SK-N-DZ (cell line): ENCODE results near the gene MAP3K12.
"Not testable (repeated sequence)": the region's sequence is repeated elsewhere in the genome, so short reads cannot be mapped to it uniquely, and the experiment has no call there.

ENCODE experiments used
- DNase-seq: peaks from one replicate; pipeline ENCODE4 v3.0.0-alpha.2; 2015; ENCODE audit warnings: low spot score

Gene MAP3K12

GRCh38 chr12:53468282-53468681, 31.0 kb downstream of the MAP3K12 start:
- DNase-seq: no peak

DNA sequence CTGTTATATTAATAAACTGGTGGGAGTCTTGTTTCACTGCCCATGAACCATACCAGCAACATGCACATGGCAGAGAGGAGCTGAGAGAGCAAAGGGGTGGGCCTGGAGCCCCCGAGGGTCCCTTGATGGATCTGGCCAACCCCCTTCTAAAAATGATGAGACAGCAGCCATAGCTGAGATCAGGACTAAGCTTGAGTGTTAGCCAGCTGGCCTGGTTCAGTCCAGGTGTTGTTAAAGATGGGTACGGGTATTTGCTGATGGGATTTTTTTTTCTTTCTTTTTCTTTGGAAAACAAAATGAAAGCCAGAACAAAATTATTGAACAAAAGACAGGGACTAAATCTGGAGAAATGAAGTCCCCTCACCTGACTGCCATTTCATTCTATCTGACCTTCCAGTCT, 31.4 kb downstream of the MAP3K12 start:
- DNase-seq: no peak

DNA sequence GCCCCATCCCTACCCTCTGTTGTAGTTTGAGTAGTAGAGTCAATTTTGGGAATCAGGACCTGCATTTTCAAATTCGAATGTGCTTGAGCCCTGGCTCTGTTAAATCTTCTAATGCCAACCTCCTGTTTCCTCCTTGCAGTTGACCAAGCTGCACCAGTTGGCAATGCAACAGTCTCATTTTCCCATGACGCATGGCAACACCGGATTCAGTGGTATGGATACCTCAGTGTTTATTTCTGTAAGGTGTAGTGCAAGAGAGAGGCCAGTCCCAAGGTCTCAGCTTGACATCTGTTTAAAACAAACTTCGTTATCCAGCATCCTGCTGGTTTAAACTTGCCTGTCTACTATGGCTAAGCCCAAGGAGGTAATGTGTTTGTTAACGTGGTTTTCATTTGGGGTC, 32.2 kb downstream of the MAP3K12 start:
- DNase-seq: no peak

- no peak for DNase-seq
These were observed 32.6 kb downstream of the MAP3K12 start for GRCh38 chr12:53466640-53467039.

- DNase-seq: no peak
These were observed 33.6 kb downstream of the MAP3K12 start for GRCh38 chr12:53465679-53466078.

DNA sequence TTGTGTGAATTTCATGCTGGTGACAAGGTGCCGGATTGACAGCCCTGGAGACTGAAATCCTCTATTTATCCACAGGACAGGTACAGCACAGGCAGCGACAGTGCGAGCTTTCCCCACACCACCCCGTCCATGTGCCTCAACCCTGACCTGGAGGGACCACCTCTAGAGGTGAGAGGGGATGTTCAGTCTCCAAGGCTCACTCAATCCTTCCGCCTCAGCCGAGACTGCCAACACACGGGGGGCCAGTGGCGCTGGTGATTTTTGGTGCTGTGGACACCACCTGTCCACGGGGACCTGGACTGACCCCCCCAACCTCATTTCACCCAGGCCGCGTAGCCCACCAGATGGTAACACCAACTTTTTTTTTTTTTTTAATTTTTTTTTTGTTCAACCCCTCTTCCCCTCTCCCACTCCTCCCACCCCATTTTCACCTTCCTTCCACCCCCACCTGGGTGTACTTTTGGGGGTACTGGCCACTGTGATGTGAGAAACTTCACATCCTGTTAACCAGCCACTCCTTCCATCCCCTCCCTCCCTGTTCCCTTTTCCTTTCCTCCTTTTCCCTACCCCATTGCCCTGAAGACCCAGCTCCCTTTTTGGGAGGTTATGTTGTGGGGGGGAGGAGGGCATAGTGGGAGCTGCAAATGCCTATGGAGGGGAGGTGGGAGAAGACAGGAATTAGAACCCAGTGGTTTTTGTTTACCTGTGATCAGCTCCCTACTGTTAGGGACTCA, 34.4 kb downstream of the MAP3K12 start:
- DNase-seq: no peak

- no peak for DNase-seq
These were observed 35.3 kb downstream of the MAP3K12 start for GRCh38 chr12:53463802-53464560.

GRCh38 chr12:53462935-53463334, 36.3 kb downstream of the MAP3K12 start:
- no peak for DNase-seq

DNA sequence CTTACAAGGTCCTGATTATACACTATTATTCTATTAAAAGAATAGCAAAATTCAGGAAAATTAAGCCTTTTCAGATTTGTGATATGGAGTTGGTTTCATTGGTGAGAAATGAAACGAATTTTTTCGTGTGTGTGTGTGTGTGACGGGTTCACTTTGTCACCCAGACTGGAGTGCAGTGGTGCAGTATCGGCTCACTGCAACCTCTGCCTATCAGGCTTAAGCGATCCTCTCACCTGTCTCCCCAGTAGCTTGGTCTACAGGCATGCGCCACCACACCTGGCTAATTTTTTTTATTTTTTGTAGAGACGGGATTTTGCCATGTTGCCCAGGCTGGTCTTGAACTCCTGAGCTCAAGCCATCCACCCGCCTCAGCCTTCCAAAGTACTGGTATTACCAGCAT, 37.7 kb downstream of the MAP3K12 start:
- no peak for DNase-seq

GRCh38 chr12:53461059-53461458, 38.2 kb downstream of the MAP3K12 start:
- no peak for DNase-seq

DNA sequence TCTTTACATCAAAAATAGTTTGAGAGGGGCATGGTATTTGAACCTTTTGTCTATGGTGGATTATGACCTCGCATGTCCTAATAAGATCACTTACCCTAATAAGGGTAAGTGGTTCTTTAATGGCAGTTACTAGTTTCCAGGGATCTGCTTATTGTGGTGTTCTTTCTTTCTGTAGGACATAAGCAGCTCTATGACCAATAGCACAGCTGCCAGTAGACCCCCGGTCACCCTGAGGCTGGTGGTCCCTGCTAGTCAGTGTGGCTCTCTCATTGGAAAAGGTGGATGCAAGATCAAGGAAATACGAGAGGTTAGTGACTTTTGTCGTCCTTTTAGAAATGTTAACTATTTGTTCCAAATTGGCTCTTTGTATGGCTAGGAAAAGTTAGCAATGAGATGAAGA, 40.2 kb downstream of the MAP3K12 start:
- DNase-seq: no peak

DNA sequence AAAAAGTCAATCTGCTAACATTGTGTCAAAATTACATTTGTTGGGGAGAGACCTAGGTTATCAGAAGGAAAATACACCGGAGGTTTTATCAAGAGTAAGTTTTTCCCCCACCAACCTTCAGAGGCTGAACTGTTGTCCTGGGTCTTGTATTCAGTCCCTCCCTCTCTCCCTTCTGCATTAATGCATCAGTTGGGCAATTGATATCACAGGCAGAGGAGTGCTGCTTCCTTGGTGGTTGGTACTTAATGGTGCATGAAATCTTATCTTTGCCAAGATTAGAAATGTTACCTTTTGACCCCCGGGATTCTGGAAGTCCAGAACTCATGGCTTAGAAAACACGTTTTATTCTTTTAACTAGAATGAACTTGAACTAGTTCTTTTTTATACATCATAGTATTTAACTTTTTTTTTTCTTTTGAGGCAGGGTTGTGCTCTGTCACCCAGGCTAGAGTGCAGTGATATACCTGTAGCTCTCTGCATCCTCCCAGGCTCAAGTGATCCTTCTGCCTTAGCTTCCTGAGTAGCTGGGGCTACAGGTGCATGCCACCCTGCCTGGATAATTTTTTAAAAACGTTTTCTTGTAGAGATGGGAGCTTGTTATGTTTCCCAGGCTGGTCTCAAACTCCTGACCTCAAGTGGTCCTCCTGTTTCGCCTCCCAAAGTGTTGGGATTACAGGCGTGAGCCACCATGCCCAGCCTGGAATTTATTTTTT, 42.4 kb downstream of the MAP3K12 start:
- DNase-seq: no peak

DNA sequence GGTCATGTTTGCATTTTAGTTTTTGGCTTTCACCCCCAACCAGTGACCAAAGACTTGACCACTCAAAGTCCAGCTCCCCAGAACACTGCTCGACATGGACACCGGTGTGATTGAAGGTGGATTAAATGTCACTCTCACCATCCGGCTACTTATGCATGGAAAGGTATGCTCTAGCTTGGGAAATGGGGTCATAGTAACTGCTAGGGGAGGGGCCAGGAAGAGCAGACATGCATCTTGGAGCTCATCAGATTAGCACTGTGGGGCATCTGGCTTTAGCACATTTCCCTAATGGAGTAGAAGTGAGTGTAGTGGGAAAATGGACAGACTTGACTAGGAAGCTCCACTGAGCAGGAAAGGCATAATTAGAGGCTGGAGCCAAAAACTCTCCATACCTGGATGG, 44.6 kb downstream of the MAP3K12 start:
- peak; percentile 74 for DNase-seq

DNA sequence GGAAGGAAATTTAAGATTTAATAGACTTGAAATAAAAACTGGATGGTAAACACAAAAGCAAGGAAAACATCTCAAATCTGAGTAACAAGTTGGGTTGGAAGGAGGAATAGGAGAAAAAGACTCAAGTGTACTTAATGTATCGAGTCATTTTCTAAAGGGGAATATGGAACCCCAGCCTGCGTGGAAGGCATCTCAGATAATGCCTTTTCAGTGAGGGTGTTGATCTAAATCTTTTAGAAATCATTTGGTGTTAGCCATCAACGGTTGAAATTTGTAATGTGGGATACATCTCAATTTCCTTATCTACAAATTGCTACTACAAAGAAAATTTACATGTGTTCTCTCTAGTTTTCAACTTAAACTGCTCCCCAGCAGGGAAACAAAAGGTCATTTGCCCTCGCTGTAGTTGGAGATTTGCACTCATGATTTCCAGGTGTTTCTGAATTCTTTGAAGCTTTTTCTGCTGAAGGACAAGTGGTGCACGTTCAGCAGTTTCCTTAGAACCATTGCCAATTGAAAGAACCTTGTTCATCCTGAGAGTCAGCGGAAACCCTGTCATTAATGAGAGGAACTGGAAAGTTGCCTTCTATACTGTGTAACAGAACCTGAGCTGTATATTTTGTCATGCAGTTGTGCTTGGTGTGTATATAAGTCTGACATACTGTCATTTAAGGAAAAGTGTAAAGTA, 45.2 kb downstream of the MAP3K12 start:
- no peak for DNase-seq

DNA sequence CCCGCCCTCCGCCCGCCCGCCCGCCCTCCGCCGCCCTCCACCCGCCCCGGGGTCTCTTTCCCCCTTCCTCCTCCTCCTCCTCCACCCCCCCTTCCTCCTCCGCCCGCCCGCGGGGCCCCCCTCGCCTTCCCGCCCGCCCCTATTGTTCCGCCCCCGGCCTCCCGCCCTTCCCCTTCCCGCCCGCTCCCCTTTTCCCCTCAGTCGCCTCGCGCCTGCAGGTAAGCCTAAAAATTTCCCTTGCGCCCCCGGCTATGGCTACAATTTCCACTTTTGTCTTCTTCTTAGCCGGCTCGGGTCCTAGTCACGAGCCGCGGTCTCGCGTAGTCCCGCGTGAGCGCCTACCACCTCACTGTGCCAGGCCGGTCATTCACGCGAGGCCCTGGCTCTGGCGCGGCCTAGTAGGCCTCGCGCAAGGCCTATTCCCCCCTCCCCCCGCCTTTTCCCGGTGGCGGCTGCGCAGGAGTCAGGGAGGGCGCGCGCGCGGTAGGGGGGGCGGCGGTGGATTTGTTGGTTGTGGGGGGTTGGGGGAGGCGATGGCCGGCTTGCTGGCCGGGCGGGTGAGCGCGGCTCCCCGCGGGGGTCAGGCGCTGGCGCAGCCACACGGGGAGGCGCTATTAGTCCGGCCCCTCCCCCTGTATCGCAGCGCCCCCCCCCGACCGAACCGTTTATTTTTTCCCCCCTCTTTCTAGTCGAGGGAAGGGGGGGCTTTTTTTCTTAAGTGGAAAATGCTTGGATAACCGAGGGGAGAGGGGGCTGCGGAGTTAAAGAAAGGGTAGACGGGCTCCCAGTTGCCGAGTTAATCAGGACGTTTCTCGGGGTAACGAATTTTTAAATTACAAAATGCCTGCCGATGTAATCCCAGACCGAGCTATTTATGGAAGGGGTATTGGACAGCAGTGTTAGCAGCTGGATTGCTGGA, 46.8 kb downstream of the MAP3K12 start:
- DNase-seq: peak; percentile 78

DNA sequence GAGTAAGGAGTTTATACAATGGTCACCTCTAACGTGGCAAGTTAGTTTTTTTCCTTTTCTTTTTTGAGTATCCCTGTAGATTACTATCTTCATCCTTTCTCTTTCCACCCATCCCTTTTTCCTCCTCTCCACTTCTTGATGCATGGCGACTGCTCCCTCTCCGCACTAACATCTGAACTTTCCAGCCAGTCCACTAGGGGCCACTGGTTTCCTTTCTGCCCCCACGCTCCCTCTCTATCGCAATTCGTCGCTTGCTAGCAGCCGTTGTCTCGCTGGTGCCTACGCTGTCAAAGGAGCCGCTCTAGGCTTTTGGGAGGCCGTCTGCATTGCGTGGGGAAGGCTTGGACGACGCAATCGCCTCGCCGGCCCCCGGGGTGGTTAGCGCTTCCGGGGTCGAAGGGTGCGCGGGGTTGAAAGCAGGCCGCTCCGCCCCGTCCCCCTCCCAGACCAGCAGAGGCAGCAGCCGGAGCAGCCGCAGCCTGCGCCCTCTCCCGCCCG, 47.5 kb downstream of the MAP3K12 start, which contains the start of gene PCBP2:
TSS of gene PCBP2 (plus strand) at position 442 of the 498 bp plus-strand sequence. CDS start 2,699 bp downstream, outside the sequence.
- peak; percentile 100 for DNase-seq

GRCh38 chr12:53450936-53451335, 48.3 kb downstream of the MAP3K12 start:
- DNase-seq: no peak

DNA sequence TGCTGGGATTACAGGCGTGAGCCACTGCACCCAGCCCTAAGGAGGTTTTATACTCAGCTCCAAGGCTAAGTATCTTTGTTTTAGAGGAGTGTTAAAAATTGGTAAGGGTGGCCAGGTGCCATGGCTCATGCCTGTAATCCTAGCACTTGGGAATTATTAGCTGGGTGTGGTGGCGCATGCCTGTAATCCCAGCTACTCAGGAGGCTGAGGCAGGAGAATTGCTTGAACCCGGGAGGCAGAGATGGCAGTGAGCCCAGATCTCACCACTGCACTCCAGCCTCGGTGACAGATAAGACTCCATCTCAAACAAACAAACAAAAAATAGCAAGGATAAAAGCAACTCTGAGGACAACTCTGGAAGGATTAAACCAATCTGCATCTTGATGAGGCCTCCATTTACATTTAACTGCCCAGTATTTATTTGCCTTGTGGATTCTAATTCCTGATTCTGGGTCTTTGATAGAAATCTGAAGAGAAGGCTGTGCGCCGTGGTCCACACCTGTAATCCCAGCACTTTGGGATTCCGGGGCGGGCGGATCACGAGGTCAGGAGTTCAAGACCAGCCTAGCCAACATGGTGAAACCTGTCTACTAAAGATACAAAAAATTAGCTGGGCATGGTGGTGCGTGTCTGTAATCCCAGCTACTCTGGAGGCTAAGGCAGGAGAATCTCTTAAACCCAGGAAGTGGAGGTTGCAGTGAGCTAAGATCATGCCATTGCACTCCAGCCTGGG, 54.5 kb downstream of the MAP3K12 start:
- not testable (repeated sequence) for DNase-seq

- no peak for DNase-seq
These were observed 55.3 kb downstream of the MAP3K12 start for GRCh38 chr12:53443955-53444354.
